Renal cortex interstitium (tissue), 15 donors: ENCODE data around the gene PLLP. TPM values are rescaled to one million over a fixed set of nuclear protein-coding genes. Genes with fewer than 3 reads are reported as not detected.

Experiments
- DNase-seq, 11 donors: peaks; one replicate each; pipeline ENCODE4 v3.0.0-alpha.2; 2013; ENCODE audit warnings: low read depth in 9 of 11, low spot score in 4 of 11; ENCODE audit errors: extremely low read depth in 1 of 11
- long read RNA-seq, 16 experiments: transcript quantifications; one replicate each; lab custom pipeline, GENCODE V29; 2026
- polyA plus RNA-seq, 3 donors: library from polyadenylated mRNA; unstranded; fragments of 120-200 nt; gene quantifications; one replicate each; pipeline ENCODE4 v1.2.1, GENCODE V29; 2013; ENCODE audit not compliant: insufficient read length in 3 of 3

PLLP gene, protein sequence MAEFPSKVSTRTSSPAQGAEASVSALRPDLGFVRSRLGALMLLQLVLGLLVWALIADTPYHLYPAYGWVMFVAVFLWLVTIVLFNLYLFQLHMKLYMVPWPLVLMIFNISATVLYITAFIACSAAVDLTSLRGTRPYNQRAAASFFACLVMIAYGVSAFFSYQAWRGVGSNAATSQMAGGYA
- polyA plus RNA-seq, result 10 to 100 TPM; 14.7 to 29.7 (median 15.8) TPM
- long read RNA-seq, donor 1, transcript PLLP-201 (4 exons, 1,512 nt), result major isoform, 10 of 10 reads
- long read RNA-seq, donor 1, partial matches to known transcripts, result 0 of 10 reads
- long read RNA-seq, donor 1, other reads (novel, unspliced or antisense), result 0 of 10 reads
- long read RNA-seq, donor 2, transcript PLLP-201 (4 exons, 1,512 nt), result major isoform, 9 of 10 reads
- long read RNA-seq, donor 2, partial matches to known transcripts, result 0 of 10 reads
- long read RNA-seq, donor 2, other reads (novel, unspliced or antisense), result 0 of 10 reads
- long read RNA-seq, donor 3, transcript PLLP-201 (4 exons, 1,512 nt), result major isoform, 18 of 18 reads
- long read RNA-seq, donor 3, partial matches to known transcripts, result 0 of 18 reads
- long read RNA-seq, donor 3, other reads (novel, unspliced or antisense), result 0 of 18 reads
- long read RNA-seq, donor 4, transcript PLLP-201 (4 exons, 1,512 nt), result major isoform, 9 of 9 reads
- long read RNA-seq, donor 4, partial matches to known transcripts, result 0 of 9 reads
- long read RNA-seq, donor 4, other reads (novel, unspliced or antisense), result 0 of 9 reads
- long read RNA-seq, donor 5, result 0 reads
- long read RNA-seq, donor 6, transcript PLLP-201 (4 exons, 1,512 nt), result major isoform, 7 of 7 reads
- long read RNA-seq, donor 6, partial matches to known transcripts, result 0 of 7 reads
- long read RNA-seq, donor 6, other reads (novel, unspliced or antisense), result 0 of 7 reads
- long read RNA-seq, donor 7, transcript PLLP-201 (4 exons, 1,512 nt), result major isoform, 11 of 16 reads
- long read RNA-seq, donor 7, partial matches to known transcripts, result 5 of 16 reads
- long read RNA-seq, donor 7, other reads (novel, unspliced or antisense), result 0 of 16 reads
- long read RNA-seq, donor 8, result 0 reads
- long read RNA-seq, donor 9, transcript PLLP-201 (4 exons, 1,512 nt), result major isoform, 9 of 15 reads
- long read RNA-seq, donor 9, partial matches to known transcripts, result 6 of 15 reads
- long read RNA-seq, donor 9, other reads (novel, unspliced or antisense), result 0 of 15 reads
- long read RNA-seq, donor 10, transcript PLLP-201 (4 exons, 1,512 nt), result major isoform, 14 of 15 reads
- long read RNA-seq, donor 10, partial matches to known transcripts, result 0 of 15 reads
- long read RNA-seq, donor 10, other reads (novel, unspliced or antisense), result 0 of 15 reads
- long read RNA-seq, donor 11, transcript PLLP-201 (4 exons, 1,512 nt), result major isoform, 5 of 5 reads
- long read RNA-seq, donor 11, partial matches to known transcripts, result 0 of 5 reads
- long read RNA-seq, donor 11, other reads (novel, unspliced or antisense), result 0 of 5 reads
- long read RNA-seq, donor 12, transcript PLLP-201 (4 exons, 1,512 nt), result major isoform, 6 of 6 reads
- long read RNA-seq, donor 12, partial matches to known transcripts, result 0 of 6 reads
- long read RNA-seq, donor 12, other reads (novel, unspliced or antisense), result 0 of 6 reads
- long read RNA-seq, donor 13, result 0 reads
- long read RNA-seq, donor 14, transcript PLLP-201 (4 exons, 1,512 nt), result major isoform, 13 of 13 reads
- long read RNA-seq, donor 14, partial matches to known transcripts, result 0 of 13 reads
- long read RNA-seq, donor 14, other reads (novel, unspliced or antisense), result 0 of 13 reads
- long read RNA-seq, donor 15, partial matches to known transcripts, result 20 of 23 reads
- long read RNA-seq, donor 15, other reads (novel, unspliced or antisense), result 0 of 23 reads
- long read RNA-seq, donor 16, transcript PLLP-201 (4 exons, 1,512 nt), result major isoform, 36 of 224 reads
- long read RNA-seq, donor 16, partial matches to known transcripts, result 58 of 224 reads
- long read RNA-seq, donor 16, other reads (novel, unspliced or antisense), result 128 of 224 reads

DNA sequence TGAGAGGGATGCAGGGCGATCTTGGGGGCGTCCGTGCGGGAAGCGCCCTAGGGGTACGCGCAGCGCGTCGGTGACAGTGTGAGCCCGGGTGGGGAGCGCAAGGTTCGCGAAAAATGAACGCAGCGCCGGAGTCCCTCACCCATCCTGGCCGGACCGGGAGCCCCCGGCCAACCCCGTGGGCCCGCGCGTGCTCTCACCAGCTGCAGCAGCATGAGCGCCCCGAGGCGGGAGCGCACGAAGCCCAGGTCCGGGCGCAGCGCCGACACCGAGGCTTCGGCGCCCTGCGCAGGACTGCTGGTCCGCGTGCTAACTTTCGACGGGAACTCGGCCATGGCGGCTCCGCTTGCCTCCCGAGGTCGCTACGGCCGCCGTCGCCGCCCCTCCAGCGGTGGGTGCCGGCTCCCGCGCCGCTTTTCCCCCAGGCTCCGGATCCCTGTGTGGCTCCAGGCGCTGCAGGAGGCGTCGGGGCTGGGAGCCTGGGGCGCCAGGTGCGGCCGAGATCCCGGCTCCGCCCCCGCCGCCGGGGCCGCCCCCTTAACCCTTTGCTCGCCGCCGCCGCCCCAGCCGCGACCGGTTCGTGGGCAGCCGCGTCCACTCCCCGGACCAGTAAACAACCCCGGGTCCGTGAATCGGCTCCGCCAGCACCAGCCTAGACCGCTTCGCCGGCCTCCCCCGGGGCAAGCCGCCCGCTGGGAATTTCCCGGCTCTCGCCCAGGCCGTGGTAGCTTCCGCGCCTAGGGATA is at the start of gene PLLP:
Gene PLLP, minus strand, starts transcription at position 464 of the 743 bp plus-strand sequence. Its CDS starts 132 bp downstream, at position 332.
- no peak for DNase-seq

DNA sequence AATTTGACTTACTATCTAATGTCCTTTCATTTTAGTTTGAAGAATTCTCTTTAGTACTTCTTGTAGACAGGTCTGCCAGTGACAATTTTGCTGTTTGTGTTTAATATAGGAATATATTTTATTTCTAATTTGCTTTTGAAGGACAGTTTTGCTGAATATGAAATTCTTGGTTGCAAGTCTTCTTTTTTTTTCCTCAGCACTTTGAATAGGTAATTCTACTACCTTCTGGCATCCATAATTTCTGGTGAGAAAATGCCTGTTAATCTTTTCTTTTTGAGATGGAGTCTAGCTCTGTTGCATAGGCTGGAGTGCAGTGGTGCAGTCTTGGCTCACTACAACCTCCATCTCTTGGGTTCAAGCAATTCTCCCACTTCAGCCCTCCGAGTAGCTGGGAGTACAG is 48.9 kb upstream of the PLLP start:
- no peak for DNase-seq

DNA sequence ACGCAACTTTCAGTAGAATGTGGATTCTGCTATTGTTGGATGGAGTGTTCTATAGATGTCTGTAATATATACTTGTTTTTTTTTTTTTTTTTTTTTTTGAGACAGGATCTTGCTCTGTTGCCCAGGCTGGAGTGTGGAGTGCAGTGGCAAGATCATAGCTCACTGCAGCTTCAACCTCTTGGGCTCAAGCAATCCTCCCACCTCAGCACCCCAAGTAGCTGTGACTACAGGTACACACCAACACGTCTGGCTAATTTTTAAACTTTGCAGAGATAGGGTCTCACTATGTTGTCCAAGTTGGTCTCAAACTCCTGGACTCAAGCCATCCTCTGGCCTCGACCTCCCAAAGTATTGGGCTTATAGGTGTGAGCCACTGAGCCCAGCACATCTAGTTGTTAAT is 46.9 kb upstream of the PLLP start:
- DNase-seq, result no peak

GRCh38 chr16:57329718-57330327 is 45.4 kb upstream of the PLLP start:
- DNase-seq, result no peak

- no peak for DNase-seq
Measured at GRCh38 chr16:57325458-57325857, 41.0 kb upstream of the PLLP start.

DNA sequence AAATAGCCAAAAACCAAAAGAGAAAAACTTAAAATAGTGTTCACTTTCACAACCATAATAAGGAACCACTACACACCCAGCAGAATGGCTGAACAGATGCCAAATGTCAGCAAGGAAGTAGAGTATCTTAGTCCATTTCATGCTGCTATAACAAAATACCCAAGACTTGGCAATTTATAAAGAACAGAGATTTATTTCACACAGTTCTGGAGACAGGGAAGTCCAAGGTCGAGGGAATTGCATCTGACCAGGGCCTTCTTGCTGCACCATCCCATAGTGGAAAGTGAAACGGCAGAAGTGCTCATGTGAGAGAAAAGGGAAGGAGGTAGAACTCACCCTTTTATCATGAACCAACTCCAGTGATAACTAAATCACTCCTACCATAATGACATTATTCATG is 40.3 kb upstream of the PLLP start:
- no peak for DNase-seq

DNA sequence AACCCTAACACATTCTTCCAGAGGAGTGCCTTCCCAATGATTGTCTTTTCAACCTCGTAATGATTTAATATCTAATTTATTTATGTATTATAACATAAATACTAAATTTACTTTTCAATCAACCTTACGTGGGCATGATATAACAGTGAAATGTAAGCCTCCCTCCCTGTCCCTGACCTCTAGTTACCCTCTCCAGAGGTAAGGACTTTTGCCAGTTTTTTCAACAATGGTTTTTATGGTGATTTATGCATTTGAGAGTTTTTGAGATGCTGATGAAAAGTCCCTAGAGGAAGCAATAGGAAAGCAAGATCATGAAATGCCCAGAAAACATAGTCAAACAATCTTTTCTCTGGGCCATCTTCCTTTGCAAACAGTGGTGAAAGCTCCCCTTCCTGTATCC is 35.2 kb upstream of the PLLP start:
- DNase-seq, result no peak

- no peak for DNase-seq
Measured at GRCh38 chr16:57318240-57318970, 33.9 kb upstream of the PLLP start.

GRCh38 chr16:57316390-57317017 is 32.0 kb upstream of the PLLP start:
- DNase-seq, result peak in 1 of 11 donors; percentile 22

- DNase-seq, result peak in 3 of 11 donors; percentile 35 to 61 (median 47)
Measured at GRCh38 chr16:57315416-57315815, 30.9 kb upstream of the PLLP start.

DNA sequence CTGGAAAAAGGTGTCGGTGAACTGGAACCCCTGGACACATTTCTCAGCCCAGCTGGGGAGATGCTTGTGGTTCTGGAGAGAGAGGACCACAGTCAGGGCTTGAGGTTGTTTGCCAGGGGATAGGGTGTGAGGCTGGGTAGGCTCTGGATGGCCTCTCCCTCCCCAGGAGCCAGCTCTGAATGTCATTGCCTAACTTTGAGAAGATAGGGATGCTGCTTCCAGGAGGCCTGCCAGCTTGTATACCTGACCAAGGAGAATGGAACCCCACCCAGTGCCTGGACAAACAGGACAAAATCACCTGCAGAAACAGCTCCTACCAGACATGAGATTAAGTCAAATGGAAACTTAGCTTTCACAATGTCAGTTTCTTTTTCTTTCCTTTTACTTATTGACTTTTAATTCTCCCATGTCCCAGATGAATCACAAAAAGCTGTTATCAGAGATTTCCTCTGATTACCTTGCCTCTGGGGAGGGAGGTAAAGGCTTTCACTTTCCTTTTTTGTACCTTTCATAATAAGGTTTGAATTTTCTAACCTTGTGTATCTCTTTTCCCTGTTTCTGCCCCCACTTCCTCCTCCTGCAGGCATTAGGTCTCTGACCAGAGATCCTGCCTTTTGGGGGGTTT is 29.8 kb upstream of the PLLP start:
- DNase-seq, result no peak

- no peak for DNase-seq
Measured at GRCh38 chr16:57313509-57313908, 29.0 kb upstream of the PLLP start.

DNA sequence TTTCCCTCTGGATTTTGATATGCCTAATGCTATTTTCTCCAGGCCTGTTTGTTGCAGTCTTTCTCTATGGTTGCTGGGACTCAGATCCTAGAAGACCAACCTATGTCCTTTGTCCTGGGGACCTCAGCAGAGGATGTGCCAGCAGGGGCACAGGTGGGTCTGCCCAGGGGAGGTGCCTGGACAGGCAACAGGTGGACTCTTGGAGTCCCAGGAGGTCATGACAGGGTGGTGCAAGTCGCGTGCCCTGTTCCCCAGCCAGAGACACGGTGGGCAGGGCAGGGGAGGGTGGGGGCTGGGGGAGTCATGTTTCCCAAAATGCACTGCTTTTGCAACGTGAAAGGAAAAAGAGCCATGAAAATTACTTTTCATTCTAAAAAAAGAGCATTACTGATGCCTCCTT is 26.3 kb upstream of the PLLP start:
- DNase-seq, result no peak

DNA sequence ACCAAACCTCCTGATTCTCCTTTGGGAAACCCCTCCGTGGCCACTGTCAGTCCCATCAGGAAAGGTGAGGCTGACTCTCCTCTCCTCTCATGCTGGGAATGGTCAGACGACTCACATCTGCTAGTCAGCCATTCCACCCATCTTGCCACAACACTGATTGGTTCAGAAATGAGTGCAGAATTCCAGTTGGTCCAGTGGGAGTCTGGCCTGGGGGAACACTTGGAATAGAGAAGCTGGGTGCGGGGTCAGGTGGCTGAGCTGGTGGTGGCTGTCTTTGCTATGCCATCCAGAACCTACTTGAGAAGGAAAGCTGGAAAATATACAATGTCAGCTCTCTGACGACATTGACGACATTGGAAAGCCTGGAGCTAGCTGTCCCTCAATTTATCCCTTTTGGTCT is 23.6 kb upstream of the PLLP start:
- no peak for DNase-seq

DNA sequence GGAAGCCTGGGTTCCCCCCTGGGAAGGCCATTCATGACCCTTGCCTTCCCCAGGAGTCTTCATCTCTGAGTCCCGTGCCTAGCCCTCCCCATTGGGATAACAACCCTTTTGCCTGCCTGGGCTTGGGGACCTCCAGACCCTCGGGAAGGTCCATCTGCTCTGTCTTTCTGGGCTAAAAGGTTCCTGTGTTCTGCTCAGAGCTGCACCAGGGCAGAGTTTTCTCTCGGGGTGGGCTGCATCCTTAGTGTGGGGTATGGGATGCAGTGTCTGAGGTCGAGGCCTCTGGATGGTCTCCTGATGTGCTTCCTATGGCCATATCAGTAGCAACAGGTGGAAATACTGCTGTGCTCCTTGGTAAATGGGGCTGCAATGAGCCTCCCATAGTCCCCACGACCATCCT is 22.9 kb upstream of the PLLP start:
- no peak for DNase-seq
